ENCODE data around the gene PAK3.

DNA sequence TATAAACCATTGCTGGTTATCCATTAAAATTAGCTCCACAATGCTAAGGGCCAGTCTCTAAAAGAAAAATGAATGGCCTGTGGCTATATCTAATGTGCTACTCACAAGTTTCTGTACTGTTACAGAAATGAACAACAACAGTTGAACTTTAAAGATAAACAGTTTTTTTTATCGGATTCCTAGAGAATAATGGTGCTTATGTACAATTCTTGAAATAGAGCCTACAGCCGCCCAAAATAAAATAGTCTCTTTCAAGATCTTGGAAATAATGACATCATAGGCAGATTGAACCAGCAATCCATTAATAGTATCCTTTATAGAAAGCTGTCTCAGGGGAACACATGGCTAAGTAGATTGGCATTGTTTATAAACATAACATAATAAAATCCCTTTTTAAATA, 23.4 kb downstream of the PAK3 start:
- TF ChIP-seq POLR2A (IDR thresholded peaks at IDR 0.05; ENCODE audit: extremely low read depth, insufficient read length) = no peak
- TF ChIP-seq, protein P1, sequence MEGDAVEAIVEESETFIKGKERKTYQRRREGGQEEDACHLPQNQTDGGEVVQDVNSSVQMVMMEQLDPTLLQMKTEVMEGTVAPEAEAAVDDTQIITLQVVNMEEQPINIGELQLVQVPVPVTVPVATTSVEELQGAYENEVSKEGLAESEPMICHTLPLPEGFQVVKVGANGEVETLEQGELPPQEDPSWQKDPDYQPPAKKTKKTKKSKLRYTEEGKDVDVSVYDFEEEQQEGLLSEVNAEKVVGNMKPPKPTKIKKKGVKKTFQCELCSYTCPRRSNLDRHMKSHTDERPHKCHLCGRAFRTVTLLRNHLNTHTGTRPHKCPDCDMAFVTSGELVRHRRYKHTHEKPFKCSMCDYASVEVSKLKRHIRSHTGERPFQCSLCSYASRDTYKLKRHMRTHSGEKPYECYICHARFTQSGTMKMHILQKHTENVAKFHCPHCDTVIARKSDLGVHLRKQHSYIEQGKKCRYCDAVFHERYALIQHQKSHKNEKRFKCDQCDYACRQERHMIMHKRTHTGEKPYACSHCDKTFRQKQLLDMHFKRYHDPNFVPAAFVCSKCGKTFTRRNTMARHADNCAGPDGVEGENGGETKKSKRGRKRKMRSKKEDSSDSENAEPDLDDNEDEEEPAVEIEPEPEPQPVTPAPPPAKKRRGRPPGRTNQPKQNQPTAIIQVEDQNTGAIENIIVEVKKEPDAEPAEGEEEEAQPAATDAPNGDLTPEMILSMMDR (IDR thresholded peaks at IDR 0.05; ENCODE audit: low read depth, low read length) = no peak

Data from NB4 (cell line).